Natural killer cell (primary cell): ENCODE results near the gene LEFTY2. TPM values are rescaled to one million over a fixed set of nuclear protein-coding genes. Genes with fewer than 3 reads are reported as not detected.
"Not testable (repeated sequence)": the region's sequence is repeated elsewhere in the genome, so short reads cannot be mapped to it uniquely, and the experiment has no call there.

Experiments used
- ATAC-seq, 3 donors: fragments of 150-1000 bp in 2 of 3; fragments of 200-7000 bp in 1 of 3; cut with Tn5 transposase; 1 replicate in 1 of 3; 2 replicates in 2 of 3; pipeline ENCODE4 v1.10.0; 2021; ENCODE audit warnings: mild to moderate bottlenecking in 2 of 3, moderate library complexity in 2 of 3
- DNase-seq, 2 donors: peaks; one replicate each; pipeline versions ENCODE4 v3.0.0 to v3.0.0-alpha.2; 2013 to 2021; ENCODE audit warnings: mixed read lengths in 1 of 2
- H3K27ac ChIP-seq: one replicate; pipeline ENCODE4 v1.5.1; 2013; ENCODE audit warnings: mild to moderate bottlenecking, low read length
- H3K27me3 ChIP-seq: one replicate; pipeline ENCODE4 v1.6.1; 2013; ENCODE audit warnings: low read length; ENCODE audit not compliant: control insufficient read depth, insufficient read depth
- H3K36me3 ChIP-seq: one replicate; pipeline ENCODE4 v1.6.1; 2013; ENCODE audit warnings: low read length; ENCODE audit not compliant: control insufficient read depth, insufficient read depth
- H3K4me1 ChIP-seq: one replicate; pipeline ENCODE4 v1.6.1; 2013; ENCODE audit warnings: low read length; ENCODE audit not compliant: control insufficient read depth, insufficient read depth
- H3K4me3 ChIP-seq: one replicate; pipeline ENCODE4 v1.5.1; 2013; ENCODE audit warnings: low read length
- H3K9me3 ChIP-seq: one replicate; pipeline ENCODE4 v1.6.1; 2013; ENCODE audit warnings: low read length; ENCODE audit not compliant: control insufficient read depth, insufficient read depth
- H3K27ac Mint-ChIP-seq, 2 donors: one replicate each; pipeline ENCODE4 v1.8.0; 2022; ENCODE audit warnings: mild to moderate bottlenecking in 2 of 2, mixed read lengths in 2 of 2, moderate library complexity in 1 of 2
- H3K27me3 Mint-ChIP-seq, 2 donors: one replicate each; pipeline ENCODE4 v1.8.0; 2022; ENCODE audit warnings: low read depth in 2 of 2, mixed read lengths in 2 of 2
- H3K36me3 Mint-ChIP-seq: one replicate; pipeline ENCODE4 v1.8.0; 2022; ENCODE audit warnings: mixed read lengths
- H3K4me1 Mint-ChIP-seq, 2 donors: one replicate each; pipeline ENCODE4 v1.8.0; 2022; ENCODE audit warnings: mixed read lengths in 2 of 2
- H3K4me3 Mint-ChIP-seq: one replicate; pipeline ENCODE4 v1.8.0; 2022; ENCODE audit warnings: mild to moderate bottlenecking, moderate library complexity, mixed read lengths
- H3K9me3 Mint-ChIP-seq, 2 donors: one replicate each; pipeline ENCODE4 v1.8.0; 2022; ENCODE audit warnings: mixed read lengths in 2 of 2
- WGBS: methylation state at CpG from one replicate; pipeline ENCODE4 v1.1.7; 2013; ENCODE audit warnings: missing lambda C conversion rate; ENCODE audit not compliant: insufficient coverage; 5-methylcytosine and 5-hydroxymethylcytosine counted together
- intact Hi-C: fragments of 100-400 bp; cut with micrococcal nuclease; formaldehyde crosslinking; loops from one replicate; pipeline ENCODE4 v1.14.2; 2022
- total RNA-seq, 4 donors: library from RNA; stranded (reverse); fragments of 120-200 nt in 1 of 4; gene quantifications; one replicate each; pipeline versions ENCODE4 v1.2.3 to v1.2.4, GENCODE V29; 2013 to 2022
- TF ChIP-seq, protein P1 (sequence below): fragments of 200-600 bp; IDR thresholded peaks from one replicate; pipeline ENCODE4 v1.8.0; 2022; ENCODE audit warnings: antibody characterized with exemption

Gene LEFTY2
- total RNA-seq, 3 donors from 2014 or later (not counting 1 experiment from before 2014, with no cell fraction given): not detected

- ATAC-seq, H3K36me3 ChIP-seq, H3K27me3 ChIP-seq, H3K4me3 ChIP-seq, H3K36me3 Mint-ChIP-seq, H3K27ac Mint-ChIP-seq, H3K4me1 ChIP-seq, H3K4me3 Mint-ChIP-seq, DNase-seq, intact Hi-C loops, H3K27me3 Mint-ChIP-seq, H3K9me3 Mint-ChIP-seq, H3K9me3 ChIP-seq, H3K27ac ChIP-seq: not testable (repeated sequence)
- 58% methylated on average over 46 of the region's 69 CpGs for WGBS
- H3K4me1 Mint-ChIP-seq: peaks cover 10 to 11% of the 10 kb centered on the region in 2 donors
Measured at GRCh38 chr1:225939097-225939938, 1.7 kb downstream of the LEFTY2 start.

DNA sequence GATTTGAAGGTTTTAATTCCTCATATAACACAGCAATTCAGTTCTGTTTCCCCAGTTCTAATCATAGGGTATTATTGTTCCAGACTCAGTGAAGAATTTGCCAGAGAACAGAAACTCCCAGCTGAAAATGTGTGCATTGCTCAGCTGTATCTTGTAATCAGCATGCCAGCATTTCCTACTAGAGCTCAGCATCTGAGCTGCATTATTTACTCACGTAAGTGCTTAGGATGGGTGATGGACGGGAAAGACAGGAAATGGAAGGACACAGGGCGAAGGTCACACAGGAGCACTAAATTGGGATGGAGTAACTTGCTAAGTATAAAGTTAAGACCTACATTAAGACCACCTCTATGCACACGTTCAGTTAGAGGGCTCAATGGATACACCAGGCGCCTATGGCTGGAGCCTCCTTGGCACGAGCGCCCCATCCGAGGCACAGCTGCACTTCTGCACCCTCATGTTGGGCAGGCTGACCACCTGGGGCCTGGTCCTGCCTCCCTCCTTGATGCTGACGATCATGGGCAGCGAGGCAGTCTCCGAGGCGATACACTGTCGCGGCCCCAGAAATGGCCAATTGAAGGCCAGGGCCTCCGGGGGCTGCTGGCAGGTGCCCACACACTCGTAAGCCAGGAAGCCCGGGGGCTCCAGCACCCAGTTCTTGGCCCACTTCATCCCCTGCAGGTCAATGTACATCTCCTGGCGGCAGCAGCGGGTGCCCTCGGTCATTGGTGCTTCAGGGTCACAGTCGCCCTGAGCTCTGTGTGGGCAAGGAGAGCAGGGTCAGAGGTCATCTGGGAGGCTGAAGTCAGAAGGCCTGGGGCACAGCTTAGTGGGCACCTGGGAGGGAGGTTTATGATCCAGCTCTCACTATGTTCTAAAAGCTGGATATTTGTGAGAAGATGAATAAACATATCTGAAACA lies 3.7 kb downstream of the LEFTY2 start:
- Mint-ChIP-seq H3K27me3 (peaks cover 0 to 3% of the 10 kb centered on the region in 2 donors), H3K9me3 (no peaks in the 10 kb centered on the region), H3K36me3 (no peaks in the 10 kb centered on the region), H3K27ac (no peak overlapping the region), H3K4me3 (no peak overlapping the region), H3K4me1 (no peaks in the 10 kb centered on the region)
- Histone ChIP-seq H3K36me3 (no peaks in the 10 kb centered on the region), H3K4me3 (no peak overlapping the region), H3K9me3 (no peaks in the 10 kb centered on the region), H3K27me3 (no peaks in the 10 kb centered on the region), H3K4me1 (no peaks in the 10 kb centered on the region), H3K27ac (no peak overlapping the region)
- intact Hi-C loops: no loop called here
- ATAC-seq (no peak), DNase-seq (no peak)
- 95% methylated on average over 21 of the region's 21 CpGs for WGBS
- TF ChIP-seq, protein P1, sequence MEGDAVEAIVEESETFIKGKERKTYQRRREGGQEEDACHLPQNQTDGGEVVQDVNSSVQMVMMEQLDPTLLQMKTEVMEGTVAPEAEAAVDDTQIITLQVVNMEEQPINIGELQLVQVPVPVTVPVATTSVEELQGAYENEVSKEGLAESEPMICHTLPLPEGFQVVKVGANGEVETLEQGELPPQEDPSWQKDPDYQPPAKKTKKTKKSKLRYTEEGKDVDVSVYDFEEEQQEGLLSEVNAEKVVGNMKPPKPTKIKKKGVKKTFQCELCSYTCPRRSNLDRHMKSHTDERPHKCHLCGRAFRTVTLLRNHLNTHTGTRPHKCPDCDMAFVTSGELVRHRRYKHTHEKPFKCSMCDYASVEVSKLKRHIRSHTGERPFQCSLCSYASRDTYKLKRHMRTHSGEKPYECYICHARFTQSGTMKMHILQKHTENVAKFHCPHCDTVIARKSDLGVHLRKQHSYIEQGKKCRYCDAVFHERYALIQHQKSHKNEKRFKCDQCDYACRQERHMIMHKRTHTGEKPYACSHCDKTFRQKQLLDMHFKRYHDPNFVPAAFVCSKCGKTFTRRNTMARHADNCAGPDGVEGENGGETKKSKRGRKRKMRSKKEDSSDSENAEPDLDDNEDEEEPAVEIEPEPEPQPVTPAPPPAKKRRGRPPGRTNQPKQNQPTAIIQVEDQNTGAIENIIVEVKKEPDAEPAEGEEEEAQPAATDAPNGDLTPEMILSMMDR: no peak

DNA sequence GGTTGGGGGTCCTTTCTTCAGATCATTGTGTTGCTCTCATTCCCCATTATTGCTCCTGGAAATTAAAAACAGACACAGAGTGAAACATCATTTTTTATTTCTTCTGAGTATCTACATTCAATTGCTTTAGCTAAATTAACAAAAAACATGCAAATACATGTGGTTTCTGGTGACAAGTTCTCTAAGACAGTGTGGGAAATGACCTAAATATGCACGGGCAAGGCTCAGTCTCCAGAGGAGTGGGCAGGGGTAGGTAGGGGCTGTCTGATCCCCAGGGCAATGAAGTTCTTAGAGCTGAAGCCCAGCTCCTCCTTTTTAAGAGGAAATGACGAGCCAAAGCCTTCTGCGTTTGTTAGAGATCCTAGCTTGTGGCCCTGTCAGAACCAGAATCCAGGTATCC lies 4.5 kb downstream of the LEFTY2 start:
- no peaks in the 10 kb centered on the region for H3K36me3 ChIP-seq
- no peaks in the 10 kb centered on the region for H3K4me1 ChIP-seq
- H3K9me3 ChIP-seq: no peaks in the 10 kb centered on the region
- no peaks in the 10 kb centered on the region for H3K27me3 ChIP-seq
- no peak overlapping the region for H3K27ac ChIP-seq
- H3K4me3 ChIP-seq: no peak overlapping the region
- Mint-ChIP-seq H3K27ac (no peak overlapping the region), H3K36me3 (no peaks in the 10 kb centered on the region), H3K4me1 (no peaks in the 10 kb centered on the region), H3K9me3 (no peaks in the 10 kb centered on the region), H3K27me3 (peaks cover 0 to 3% of the 10 kb centered on the region in 2 donors), H3K4me3 (no peak overlapping the region)
- ATAC-seq: no peak
- DNase-seq: no peak
- intact Hi-C loops: no loop called here
- TF ChIP-seq, protein P1: no peak
- 57% methylated on average over 3 of the region's 3 CpGs for WGBS

- H3K27me3 ChIP-seq, H3K27me3 Mint-ChIP-seq, H3K4me3 Mint-ChIP-seq, H3K9me3 Mint-ChIP-seq, H3K27ac ChIP-seq, H3K9me3 ChIP-seq, H3K4me3 ChIP-seq, ATAC-seq, intact Hi-C loops, H3K27ac Mint-ChIP-seq, H3K4me1 ChIP-seq, H3K36me3 ChIP-seq, H3K36me3 Mint-ChIP-seq, DNase-seq, H3K4me1 Mint-ChIP-seq: not testable (repeated sequence)
- 90% methylated on average over 7 of the region's 8 CpGs for whole genome bisulfite sequencing
Measured at GRCh38 chr1:225936086-225936485, 4.9 kb downstream of the LEFTY2 start.
